DOHH2 (cell line): ENCODE data around the gene TMPRSS9.

Experiments
- H3F3A ChIP-seq: fragments of 200-600 bp; sonication (generic), shearing (Covaris generic); 2 replicates; pipeline ENCODE4 v1.6.0; 2016; ENCODE audit warnings: antibody characterized with exemption, mild to moderate bottlenecking; ENCODE audit not compliant: control insufficient read depth, insufficient read depth
- H3K27ac ChIP-seq: fragments of 200-600 bp; sonication (generic); 2 replicates; pipeline ENCODE4 v1.5.1; 2014; ENCODE audit warnings: low read depth, mild to moderate bottlenecking, low read length, moderate library complexity
- H3K27me3 ChIP-seq: fragments of 200-600 bp; sonication (generic); 2 replicates; pipeline ENCODE4 v1.6.1; 2014; ENCODE audit warnings: mild to moderate bottlenecking, low read length, mixed read lengths; ENCODE audit not compliant: control insufficient read depth
- H3K36me3 ChIP-seq: fragments of 200-600 bp; sonication (generic); 2 replicates; pipeline ENCODE4 v1.6.1; 2014; ENCODE audit warnings: mild to moderate bottlenecking, low read length, moderate library complexity, mixed read lengths; ENCODE audit not compliant: control insufficient read depth
- H3K4me1 ChIP-seq: fragments of 200-600 bp; sonication (generic); 2 replicates; pipeline ENCODE4 v1.6.1; 2014; ENCODE audit warnings: mild to moderate bottlenecking, low read length, mixed read lengths; ENCODE audit not compliant: control insufficient read depth
- H3K4me2 ChIP-seq: fragments of 200-600 bp; sonication (generic); 2 replicates; pipeline ENCODE4 v1.6.0; 2014; ENCODE audit warnings: mild to moderate bottlenecking, low read length, moderate library complexity
- H3K4me3 ChIP-seq: fragments of 200-600 bp; sonication (generic); 2 replicates; pipeline ENCODE4 v1.5.1; 2014; ENCODE audit warnings: mild to moderate bottlenecking, low read length, mixed read lengths
- H3K79me2 ChIP-seq: fragments of 200-600 bp; sonication (generic); 2 replicates; pipeline ENCODE4 v1.6.1; 2014; ENCODE audit warnings: mild to moderate bottlenecking, low read length, mixed read lengths; ENCODE audit not compliant: control insufficient read depth
- H3K9me2 ChIP-seq: fragments of 200-600 bp; sonication (generic); replicated peaks from 2 replicates; pipeline ENCODE4 v1.6.1; 2014; ENCODE audit warnings: mild to moderate bottlenecking, low read length, mixed read lengths; ENCODE audit not compliant: control insufficient read depth
- H3K9me3 ChIP-seq: fragments of 200-600 bp; sonication (generic); 2 replicates; pipeline ENCODE4 v1.6.1; 2014; ENCODE audit warnings: antibody characterized with exemption, low read length, mixed read lengths; ENCODE audit not compliant: control insufficient read depth, insufficient read depth
- H4K20me1 ChIP-seq: fragments of 200-600 bp; sonication (generic); 2 replicates; pipeline ENCODE4 v1.6.0; 2014; ENCODE audit warnings: low read depth, mild to moderate bottlenecking, antibody characterized with exemption, low read length, moderate library complexity; ENCODE audit not compliant: control insufficient read depth, insufficient read depth
- EZH2phosphoT487 ChIP-seq: fragments of 200-600 bp; sonication (generic); IDR thresholded peaks from 2 replicates; pipeline ENCODE4 v1.6.1; 2017; ENCODE audit warnings: borderline replicate concordance, mild to moderate bottlenecking, antibody characterized with exemption, low read length, moderate library complexity, mixed read lengths
- TF ChIP-seq, protein P1 (sequence below): fragments of 200-600 bp; sonication (generic); IDR thresholded peaks from one replicate; pipeline ENCODE4 v1.5.1; 2014; ENCODE audit warnings: antibody characterized with exemption, mild to moderate bottlenecking, low read depth, low read length; ENCODE audit not compliant: poor library complexity, severe bottlenecking

TMPRSS9 gene

DNA sequence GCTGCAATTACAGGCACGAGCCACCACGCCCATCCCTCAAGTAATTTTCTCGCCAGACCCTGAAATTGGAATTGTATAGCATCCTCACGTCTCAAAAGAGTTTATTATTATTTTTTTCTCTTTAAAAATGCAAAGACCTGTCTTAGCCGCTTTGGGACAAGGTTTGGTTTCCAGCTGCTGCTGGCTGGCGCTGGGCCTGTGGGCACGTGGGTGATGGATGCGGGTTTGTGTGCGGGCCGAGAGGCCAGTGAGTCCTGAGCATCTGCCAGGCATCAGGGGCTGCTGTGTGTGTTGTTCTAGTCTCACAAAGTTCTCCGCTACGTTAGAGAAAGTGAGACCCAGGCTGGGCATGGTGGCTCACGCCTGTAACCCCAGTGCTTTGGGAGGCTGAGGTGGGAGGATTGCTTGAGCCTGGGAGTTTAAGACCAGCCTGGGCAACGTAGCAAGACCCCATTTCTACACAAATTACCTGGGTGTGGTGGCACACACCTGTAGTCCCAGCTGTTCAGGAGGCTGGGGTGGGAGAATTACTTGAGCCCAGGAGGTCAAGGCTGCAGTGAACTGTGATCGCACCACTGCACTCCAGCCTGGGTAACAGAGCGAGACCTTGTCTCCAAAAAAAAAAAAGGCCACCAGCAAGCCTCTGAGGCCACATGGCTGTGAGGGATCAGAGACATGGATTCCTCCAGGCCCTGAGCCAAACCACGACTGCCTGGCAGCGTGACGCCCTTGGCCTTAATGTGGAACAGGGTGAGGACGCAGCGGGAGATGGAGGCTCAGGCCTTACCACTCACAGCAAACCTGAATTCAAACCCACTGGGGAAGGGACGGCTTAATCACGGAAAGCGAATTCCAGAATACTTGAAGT is 4.7 kb upstream of the TMPRSS9 start:
- Histone ChIP-seq H3K79me2 (no peaks in the 10 kb centered on the region), H3K4me2 (no peak overlapping the region), H3K27ac (no peak overlapping the region), H3K9me3 (no peaks in the 10 kb centered on the region), H3K4me1 (no peaks in the 10 kb centered on the region), H3K36me3 (peaks cover 13% of the 10 kb centered on the region; the same call in 1 of the 2 replicates), H3K9me2 (no peaks in the 10 kb centered on the region), H3K4me3 (no peak overlapping the region), H3K27me3 (no peaks in the 10 kb centered on the region), H4K20me1 (no peaks in the 10 kb centered on the region), H3F3A (no peaks in the 10 kb centered on the region)
- TF ChIP-seq, protein P1, sequence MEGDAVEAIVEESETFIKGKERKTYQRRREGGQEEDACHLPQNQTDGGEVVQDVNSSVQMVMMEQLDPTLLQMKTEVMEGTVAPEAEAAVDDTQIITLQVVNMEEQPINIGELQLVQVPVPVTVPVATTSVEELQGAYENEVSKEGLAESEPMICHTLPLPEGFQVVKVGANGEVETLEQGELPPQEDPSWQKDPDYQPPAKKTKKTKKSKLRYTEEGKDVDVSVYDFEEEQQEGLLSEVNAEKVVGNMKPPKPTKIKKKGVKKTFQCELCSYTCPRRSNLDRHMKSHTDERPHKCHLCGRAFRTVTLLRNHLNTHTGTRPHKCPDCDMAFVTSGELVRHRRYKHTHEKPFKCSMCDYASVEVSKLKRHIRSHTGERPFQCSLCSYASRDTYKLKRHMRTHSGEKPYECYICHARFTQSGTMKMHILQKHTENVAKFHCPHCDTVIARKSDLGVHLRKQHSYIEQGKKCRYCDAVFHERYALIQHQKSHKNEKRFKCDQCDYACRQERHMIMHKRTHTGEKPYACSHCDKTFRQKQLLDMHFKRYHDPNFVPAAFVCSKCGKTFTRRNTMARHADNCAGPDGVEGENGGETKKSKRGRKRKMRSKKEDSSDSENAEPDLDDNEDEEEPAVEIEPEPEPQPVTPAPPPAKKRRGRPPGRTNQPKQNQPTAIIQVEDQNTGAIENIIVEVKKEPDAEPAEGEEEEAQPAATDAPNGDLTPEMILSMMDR = no peak
- no peak for TF ChIP-seq EZH2phosphoT487

DNA sequence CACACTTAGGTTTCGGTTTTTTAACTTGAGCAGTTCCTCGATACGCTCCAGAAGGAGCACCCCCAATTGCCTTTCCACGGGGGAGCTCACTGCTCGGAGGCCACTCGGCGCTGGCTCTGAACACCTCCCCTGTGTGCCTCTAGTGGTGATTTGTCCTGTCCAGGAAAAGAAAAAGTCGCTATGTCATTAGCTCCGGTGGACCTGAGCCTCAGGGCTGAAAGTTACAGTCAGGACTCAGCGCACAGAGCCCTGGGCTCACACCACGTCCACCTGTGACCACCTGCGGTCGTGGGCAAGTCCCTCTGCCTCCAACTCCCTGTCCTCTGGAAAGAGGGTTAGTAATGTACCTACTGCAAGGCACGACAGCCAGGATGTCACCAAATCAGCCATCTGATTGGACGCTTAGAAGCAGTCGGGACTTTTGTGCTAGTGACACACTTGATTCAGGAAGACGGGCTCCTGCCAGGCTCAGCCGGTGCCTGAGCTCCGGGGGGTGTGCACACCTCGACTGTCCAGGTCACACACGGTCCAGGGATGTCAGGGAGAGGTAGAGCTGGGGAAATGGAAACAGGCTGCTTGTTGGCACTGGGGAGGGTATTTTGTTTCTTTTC is 3.9 kb upstream of the TMPRSS9 start:
- Histone ChIP-seq H3K4me2 (no peak overlapping the region), H3K36me3 (peaks cover 13% of the 10 kb centered on the region; the same call in 1 of the 2 replicates), H3K9me3 (no peaks in the 10 kb centered on the region), H3K27me3 (no peaks in the 10 kb centered on the region), H3K27ac (no peak overlapping the region), H3K9me2 (no peaks in the 10 kb centered on the region), H3K79me2 (no peaks in the 10 kb centered on the region), H4K20me1 (no peaks in the 10 kb centered on the region), H3K4me1 (no peaks in the 10 kb centered on the region), H3K4me3 (no peak overlapping the region), H3F3A (no peaks in the 10 kb centered on the region)
- TF ChIP-seq, protein P1 = no peak
- no peak for TF ChIP-seq EZH2phosphoT487

DNA sequence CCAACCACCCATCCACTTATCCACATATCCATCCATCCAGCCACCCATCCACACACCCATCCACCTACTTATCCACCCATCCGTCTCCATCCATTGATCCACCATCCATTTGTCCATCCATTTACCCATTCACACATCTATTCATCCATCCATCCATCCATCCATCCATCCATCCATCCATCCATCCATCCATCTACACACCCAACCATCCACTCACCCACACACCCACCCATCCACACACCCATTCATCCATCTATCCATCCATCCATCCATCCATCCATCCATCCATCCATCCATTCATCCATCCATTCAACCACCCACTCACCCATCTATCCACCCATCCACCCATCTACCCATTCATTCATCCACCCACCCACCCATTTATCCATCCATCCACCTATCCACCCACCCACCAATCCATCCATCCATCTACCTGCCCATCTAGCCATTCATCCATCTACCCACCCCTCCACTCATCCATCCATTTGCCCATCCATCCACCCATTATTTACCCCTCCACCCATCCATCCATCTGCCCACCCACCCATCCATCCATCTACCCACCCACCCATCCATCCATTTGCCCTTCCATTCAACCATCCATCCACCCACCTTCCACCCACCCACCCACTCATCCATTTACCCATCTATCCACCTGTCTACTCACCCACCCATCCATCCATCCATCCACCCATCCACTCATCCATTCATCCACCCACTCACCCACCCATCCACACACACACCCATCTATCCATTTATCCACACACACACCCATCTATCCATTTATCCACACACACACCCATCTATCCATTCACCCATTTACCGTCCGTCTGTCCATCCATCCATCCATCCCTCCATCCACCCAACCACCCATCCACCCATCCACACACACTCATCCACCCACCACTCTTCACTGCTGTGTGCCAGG is 2.5 kb upstream of the TMPRSS9 start:
- Histone ChIP-seq H4K20me1 (no peaks in the 10 kb centered on the region), H3K4me2 (no peak overlapping the region), H3K27me3 (0 out of 2 replicates have a peak, but pooled peaks cover under 1% of the 10 kb centered on the region), H3K4me1 (no peaks in the 10 kb centered on the region), H3F3A (no peaks in the 10 kb centered on the region), H3K9me2 (no peaks in the 10 kb centered on the region), H3K9me3 (peaks cover 5% of the 10 kb centered on the region; the same call in 1 of the 2 replicates), H3K36me3 (peaks cover 10% of the 10 kb centered on the region; the same call in 1 of the 2 replicates), H3K4me3 (no peak overlapping the region), H3K27ac (no peak overlapping the region), H3K79me2 (no peaks in the 10 kb centered on the region)
- no peak for TF ChIP-seq EZH2phosphoT487
- TF ChIP-seq, protein P1 = no peak
